K562 (cell line): Measurements from ENCODE around the gene CDH8. TPM values are rescaled to one million over a fixed set of nuclear protein-coding genes. Genes with fewer than 3 reads are reported as not detected.

Experiments
- ATAC-seq: fragments of 200-7000 bp; cut with Tn5 transposase; 3 replicates; pipeline ENCODE4 v1.9.1; 2020; ENCODE audit warnings: moderate library complexity
- BruUV-seq: library from RNA; stranded (reverse); fragments of 400-500 nt; replicated peaks from 2 replicates; lab custom pipeline; 2021; lab: Mats Ljungman, UMichigan
- CTCF ChIA-PET: fragments of 300-600 bp; formaldehyde crosslinking; extraction: SDS; loops from one replicate; lab custom pipeline; 2021; ENCODE audit warnings: low intra/inter-chr PET ratio; lab: Yijun Ruan, JAX
- POLR2A ChIA-PET: fragments of 300-600, 350-650 bp; sonication (Branson Sonifier 250); formaldehyde crosslinking; extraction: SDS; loops from one replicate; lab custom pipeline; 2021; ENCODE audit warnings: antibody characterized with exemption, inconsistent platforms; lab: Yijun Ruan, JAX
- DNase-seq, 4 experiments: peaks; one replicate each; pipeline versions ENCODE4 v3.0.0 to v3.0.0-alpha.2; 2011 to 2018; ENCODE audit warnings: low spot score in 3 of 4, mixed read lengths in 3 of 4; ENCODE audit errors: extremely low read depth in 1 of 4
- FAIRE-seq: peaks from 2 replicates; lab custom pipeline; 2011; peaks lifted over from hg19 to GRCh38; lab: Jason Lieb, UNC
- H2AFZ ChIP-seq: 2 replicates; pipeline ENCODE4 v1.6.0; 2011; ENCODE audit warnings: low read depth, low read length, control low read depth, inconsistent platforms
- H3K27ac ChIP-seq: fragments of 200-600 bp; 3 replicates; pipeline ENCODE4 v1.8.0; 2011; ENCODE audit warnings: low read depth, mild to moderate bottlenecking, control low read depth, inconsistent platforms, low read length, moderate library complexity, mixed read lengths; ENCODE audit errors: extremely low read depth
- H3K27me3 ChIP-seq, 2 experiments: fragments of 300-600 bp in 1 of 2; 2 replicates in 1 of 2; 3 replicates in 1 of 2; pipeline versions ENCODE4 v1.6.0 to v1.8.0; 2011; ENCODE audit warnings: inconsistent platforms in 2 of 2, low read length in 2 of 2, mild to moderate bottlenecking in 1 of 2, mixed read lengths in 1 of 2, moderate library complexity in 1 of 2; ENCODE audit not compliant: control insufficient read depth in 2 of 2, insufficient read depth in 2 of 2
- H3K36me3 ChIP-seq: fragments of 300-600 bp; 3 replicates; pipeline ENCODE4 v1.8.0; 2011; ENCODE audit warnings: mild to moderate bottlenecking, low read length, inconsistent platforms; ENCODE audit not compliant: control insufficient read depth, insufficient read depth
- H3K4me1 ChIP-seq, 2 experiments: fragments of 200-600 bp in 1 of 2; replicated peaks in 1 of 2; 2 replicates in 1 of 2; 3 replicates in 1 of 2; pipeline versions ENCODE4 v1.5.1 to v1.8.0; 2011; ENCODE audit warnings: inconsistent platforms in 2 of 2, low read length in 2 of 2, mild to moderate bottlenecking in 1 of 2, mixed read lengths in 1 of 2, moderate library complexity in 1 of 2; ENCODE audit not compliant: control insufficient read depth in 2 of 2, insufficient read depth in 2 of 2
- H3K4me2 ChIP-seq: 2 replicates; pipeline ENCODE4 v1.6.1; 2011; ENCODE audit warnings: low read length, control low read depth, inconsistent platforms, mixed read lengths; ENCODE audit not compliant: insufficient read depth
- H3K4me3 ChIP-seq: fragments of 200-600 bp; sonication (generic), shearing (Covaris generic); 2 replicates; pipeline ENCODE4 v1.5.1; 2016; ENCODE audit warnings: control low read depth, inconsistent platforms
- H3K79me2 ChIP-seq: fragments of 200-600 bp; 3 replicates; pipeline ENCODE4 v1.8.0; 2011; ENCODE audit warnings: low read length, inconsistent platforms; ENCODE audit not compliant: control insufficient read depth, insufficient read depth
- H3K9ac ChIP-seq, 2 experiments: 2 replicates each; pipeline versions ENCODE4 v1.6.0 to v1.6.1; 2011; ENCODE audit warnings: low read depth in 2 of 2, low read length in 2 of 2, control low read depth in 1 of 2, inconsistent platforms in 1 of 2, mild to moderate bottlenecking in 1 of 2, mixed read lengths in 1 of 2; ENCODE audit not compliant: insufficient read depth in 1 of 2
- H3K9me1 ChIP-seq: one replicate; pipeline ENCODE4 v1.6.0; 2011; ENCODE audit warnings: inconsistent platforms, mild to moderate bottlenecking, low read length, moderate library complexity; ENCODE audit not compliant: control insufficient read depth, insufficient read depth
- H3K9me3 ChIP-seq: replicated peaks from 2 replicates; pipeline ENCODE4 v1.5.1; 2011; ENCODE audit warnings: low read depth, low read length, inconsistent platforms; ENCODE audit not compliant: control insufficient read depth, insufficient read depth
- H4K20me1 ChIP-seq: replicated peaks from 2 replicates; pipeline ENCODE4 v1.6.1; 2011; ENCODE audit warnings: low read length, inconsistent platforms, mixed read lengths; ENCODE audit not compliant: control insufficient read depth, insufficient read depth
- IFI16 ChIP-seq: fragments of 250-450 bp; sonication (Bioruptor Pico); IDR thresholded peaks from 2 replicates; pipeline ENCODE4 v2.1.2; 2022; ENCODE audit warnings: mild to moderate bottlenecking, inconsistent platforms
- KAT7 ChIP-seq: sonication (generic); formaldehyde crosslinking; IDR thresholded peaks from 2 replicates; pipeline ENCODE4 v1.8.0; 2022; ENCODE audit warnings: missing genetic modification reagents, mild to moderate bottlenecking, borderline replicate concordance
- PURB ChIP-seq: sonication (generic); formaldehyde crosslinking; IDR thresholded peaks from 2 replicates; pipeline ENCODE4 v1.9.0; 2021; ENCODE audit warnings: low read depth, mild to moderate bottlenecking, missing genetic modification reagents
- RBM15 ChIP-seq: fragments of 200-400 bp; formaldehyde crosslinking; IDR thresholded peaks from 2 replicates; pipeline ENCODE4 v1.6.1; 2018; ENCODE audit warnings: mild to moderate bottlenecking, low read length, moderate library complexity; ENCODE audit not compliant: insufficient read depth
- SMAD3 ChIP-seq: fragments of 450-650 bp; formaldehyde crosslinking; conservative IDR thresholded peaks from 2 replicates; pipeline ENCODE4 v1.4.0; 2020; ENCODE audit warnings: mild to moderate bottlenecking
- TFAM ChIP-seq: fragments of 250-450 bp; sonication (Bioruptor Pico); conservative IDR thresholded peaks from 2 replicates; pipeline ENCODE4 v1.5.0; 2021; ENCODE audit warnings: mild to moderate bottlenecking, moderate library complexity
- TOE1 ChIP-seq, 2 experiments: fragments of 450-650 bp in 1 of 2; sonication (generic) in 1 of 2; formaldehyde crosslinking in 1 of 2; IDR thresholded peaks; 2 replicates each; pipeline versions ENCODE4 v1.7.1 to v1.8.0; 2016 to 2022; ENCODE audit warnings: borderline replicate concordance in 2 of 2, mild to moderate bottlenecking in 2 of 2, antibody characterized with exemption in 1 of 2, inconsistent platforms in 1 of 2, low read depth in 1 of 2, missing genetic modification reagents in 1 of 2, moderate library complexity in 1 of 2
- TRIM24 ChIP-seq, 2 experiments: fragments of 450-650 bp; IDR thresholded peaks; 2 replicates each; pipeline ENCODE4 v1.6.1; 2016
- ZKSCAN3 ChIP-seq: fragments of 250-450 bp; sonication (Bioruptor Pico); IDR thresholded peaks from 2 replicates; pipeline ENCODE4 v1.4.0; 2020
- ZNF224 ChIP-seq: sonication (generic); formaldehyde crosslinking; IDR thresholded peaks from 2 replicates; pipeline ENCODE4 v1.8.0; 2022; ENCODE audit warnings: mild to moderate bottlenecking, missing genetic modification reagents
- ZNF583 ChIP-seq: fragments of 250-450 bp; sonication (Bioruptor Pico); IDR thresholded peaks from 2 replicates; pipeline ENCODE4 v1.4.0; 2020
- ZNF696 ChIP-seq: fragments of 250-450 bp; sonication (Bioruptor Pico); conservative IDR thresholded peaks from 2 replicates; pipeline ENCODE4 v1.4.0; 2020; ENCODE audit warnings: mild to moderate bottlenecking, moderate library complexity
- ZNF780A ChIP-seq: fragments of 250-450 bp; sonication (Bioruptor Pico); IDR thresholded peaks from 2 replicates; pipeline ENCODE4 v1.5.0; 2021; ENCODE audit warnings: mild to moderate bottlenecking
- ZSCAN32 ChIP-seq: fragments of 450-650 bp; formaldehyde crosslinking; IDR thresholded peaks from 2 replicates; pipeline ENCODE4 v1.4.0; 2020; ENCODE audit warnings: mild to moderate bottlenecking, moderate library complexity
- WGBS: fragments of 100-300 bp; shearing (Covaris generic); methylation state at CpG from one replicate; pipeline ENCODE4 v1.1.6; 2016; ENCODE audit warnings: low coverage, mixed read lengths; ENCODE audit not compliant: insufficient coverage; ENCODE audit errors: missing lambda C conversion rate; 5-methylcytosine and 5-hydroxymethylcytosine counted together
- in situ Hi-C: fragments of 300-500 bp; cut with MboI; formaldehyde crosslinking; loops from 4 replicates; pipeline ENCODE4 v1.15.0; 2018; ENCODE audit warnings: inconsistent platforms, mixed read lengths
- intact Hi-C: fragments of 100-400 bp; cut with micrococcal nuclease; formaldehyde crosslinking; loops from 2 replicates; pipeline ENCODE4 v1.14.2; 2022
- polyA plus RNA-seq, 8 experiments: library from polyadenylated mRNA; depleted of rRNA in 4 of 8; stranded (reverse) in 5 of 8; unstranded in 3 of 8; fragments of >200 nt; fragmentation: Nextera tagmentation in 2 of 8; fragmentation: Illumina TruSeq in 1 of 8; extraction: Ambion mirVana in 2 of 8; extraction: Trizol in 1 of 8; gene quantifications; 2 replicates each; pipeline versions ENCODE4 v1.2.1 to v1.2.3, GENCODE V29; 2011 to 2014; ENCODE audit warnings: inconsistent platforms in 1 of 8, missing spikeins in 1 of 8
- total RNA-seq, 7 experiments: library from RNA; depleted of rRNA in 6 of 7; stranded (reverse); fragments of >200 nt in 6 of 7; fragmentation: Illumina TruSeq in 2 of 7; extraction: Trizol in 2 of 7; gene quantifications; 2 replicates each; pipeline versions ENCODE4 v1.2.1 to v1.2.3, GENCODE V29; 2011 to 2021; ENCODE audit warnings: low replicate concordance in 1 of 7
- TF ChIP-seq, protein P1 (sequence below): sonication (generic); formaldehyde crosslinking; IDR thresholded peaks from 2 replicates; pipeline ENCODE4 v1.8.0; 2022; ENCODE audit warnings: missing genetic modification reagents, mild to moderate bottlenecking, borderline replicate concordance
- TF ChIP-seq, protein P2 (sequence below), 3 experiments: fragments of 200-800 bp in 1 of 3; sonication (Bioruptor generic) in 1 of 3; sonication (generic) in 1 of 3; formaldehyde crosslinking in 1 of 3; IDR thresholded peaks; 2 replicates each; pipeline versions ENCODE4 v1.6.1 to v1.8.0; 2016 to 2022; ENCODE audit warnings: mild to moderate bottlenecking in 2 of 3, missing compliant biosample characterization in 2 of 3, missing genetic modification characterization in 2 of 3, missing genetic modification reagents in 1 of 3
- TF ChIP-seq, protein P3 (sequence below): sonication (generic); formaldehyde crosslinking; IDR thresholded peaks from 2 replicates; pipeline ENCODE4 v1.8.0; 2022; ENCODE audit warnings: mild to moderate bottlenecking, low read depth, missing genetic modification reagents

The CDH8 gene
- total and polyA plus RNA-seq, 9 of the 15 experiments (the other 6 are each of a cell fraction or from before 2014, with no cell fraction given) = 0.22 to 1.4 (median 0.42) TPM; not detected in 4

DNA sequence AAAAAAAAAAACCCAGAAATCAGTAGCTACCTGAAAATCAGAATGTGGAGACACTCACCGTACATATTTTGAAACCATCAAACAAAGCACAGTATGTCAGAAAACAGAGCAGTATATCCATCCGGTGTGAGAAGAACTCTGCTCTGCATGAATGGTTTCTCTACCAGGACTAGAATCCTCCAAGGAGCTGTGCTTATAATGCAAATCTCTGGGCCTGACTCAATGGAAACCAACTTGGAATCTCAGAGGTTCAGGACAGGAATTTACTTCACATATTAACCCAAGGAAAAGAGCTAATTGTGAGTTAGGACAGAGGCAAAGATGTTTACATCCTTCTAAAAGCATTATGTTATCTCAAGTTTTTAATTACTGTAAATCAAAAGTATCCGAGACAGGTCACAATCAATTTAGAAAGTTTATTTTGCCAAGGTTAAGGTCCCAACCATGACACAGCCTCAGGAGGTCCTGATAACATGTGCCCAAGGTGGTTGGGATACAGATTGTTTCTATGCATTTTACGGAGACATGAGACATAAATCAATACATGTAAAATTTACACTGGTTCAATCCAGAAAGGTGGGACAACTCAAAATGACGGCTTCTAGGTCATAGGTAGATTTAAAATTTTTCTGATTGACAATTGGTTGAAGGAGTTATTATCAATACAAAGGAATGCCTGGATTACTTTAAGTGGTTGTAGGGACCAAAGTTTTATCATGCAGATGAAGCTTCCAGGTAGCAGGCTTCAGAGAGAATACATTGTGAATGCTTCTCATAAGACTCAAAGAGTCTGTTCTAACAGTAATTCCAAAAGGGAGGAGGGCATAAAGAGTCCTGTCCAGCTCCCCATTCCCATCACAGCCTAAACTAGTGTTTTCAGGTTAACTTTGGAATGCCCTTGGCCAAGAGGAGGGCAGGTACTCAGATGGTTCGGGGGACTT lies 164.1 kb downstream of the CDH8 start:
- ATAC-seq (no peak), DNase-seq (no peak), FAIRE-seq (no peak)
- no peaks in the 10 kb centered on the region for H3K36me3 ChIP-seq
- in situ Hi-C loops = no loop called here
- no peaks in the 10 kb centered on the region for H3K79me2 ChIP-seq
- no peak overlapping the region for H3K4me2 ChIP-seq
- no peak overlapping the region for H2AFZ ChIP-seq
- H4K20me1 ChIP-seq = no peaks in the 10 kb centered on the region
- H3K4me1 ChIP-seq = no peaks in the 10 kb centered on the region
- no peaks in the 10 kb centered on the region for H3K9me3 ChIP-seq
- BruUV-seq = no TSS peak
- intact Hi-C loops = no loop called here
- TF ChIP-seq, protein P1, sequence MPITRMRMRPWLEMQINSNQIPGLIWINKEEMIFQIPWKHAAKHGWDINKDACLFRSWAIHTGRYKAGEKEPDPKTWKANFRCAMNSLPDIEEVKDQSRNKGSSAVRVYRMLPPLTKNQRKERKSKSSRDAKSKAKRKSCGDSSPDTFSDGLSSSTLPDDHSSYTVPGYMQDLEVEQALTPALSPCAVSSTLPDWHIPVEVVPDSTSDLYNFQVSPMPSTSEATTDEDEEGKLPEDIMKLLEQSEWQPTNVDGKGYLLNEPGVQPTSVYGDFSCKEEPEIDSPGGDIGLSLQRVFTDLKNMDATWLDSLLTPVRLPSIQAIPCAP (CRISPR knock-in tag) = no peak
- TF ChIP-seq, protein P2, sequence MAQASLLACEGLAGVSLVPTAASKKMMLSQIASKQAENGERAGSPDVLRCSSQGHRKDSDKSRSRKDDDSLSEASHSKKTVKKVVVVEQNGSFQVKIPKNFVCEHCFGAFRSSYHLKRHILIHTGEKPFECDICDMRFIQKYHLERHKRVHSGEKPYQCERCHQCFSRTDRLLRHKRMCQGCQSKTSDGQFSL (CRISPR knock-in tag; IDR thresholded peaks at IDR 0.05) = no peak
- TF ChIP-seq, protein P2 (tag; IDR thresholded peaks at IDR 0.05) = no peak
- TF ChIP-seq ZKSCAN3 (CRISPR knock-in tag) (no peak), TOE1 (IDR thresholded peaks at IDR 0.05; ENCODE audit: borderline replicate concordance) (no peak), TOE1 (CRISPR knock-in tag; IDR thresholded peaks at IDR 0.05; ENCODE audit: borderline replicate concordance, low read depth) (no peak), TRIM24 (IDR thresholded peaks at IDR 0.05) (no peak), ZNF696 (CRISPR knock-in tag) (no peak), ZNF583 (CRISPR knock-in tag) (no peak), PURB (CRISPR knock-in tag) (no peak), IFI16 (CRISPR knock-in tag) (no peak), ZNF224 (no peak), SMAD3 (CRISPR knock-in tag) (no peak), RBM15 (no peak), ZSCAN32 (CRISPR knock-in tag) (no peak), ZNF780A (no peak), KAT7 (CRISPR knock-in tag) (no peak), TFAM (no peak)
- TF ChIP-seq, protein P3, sequence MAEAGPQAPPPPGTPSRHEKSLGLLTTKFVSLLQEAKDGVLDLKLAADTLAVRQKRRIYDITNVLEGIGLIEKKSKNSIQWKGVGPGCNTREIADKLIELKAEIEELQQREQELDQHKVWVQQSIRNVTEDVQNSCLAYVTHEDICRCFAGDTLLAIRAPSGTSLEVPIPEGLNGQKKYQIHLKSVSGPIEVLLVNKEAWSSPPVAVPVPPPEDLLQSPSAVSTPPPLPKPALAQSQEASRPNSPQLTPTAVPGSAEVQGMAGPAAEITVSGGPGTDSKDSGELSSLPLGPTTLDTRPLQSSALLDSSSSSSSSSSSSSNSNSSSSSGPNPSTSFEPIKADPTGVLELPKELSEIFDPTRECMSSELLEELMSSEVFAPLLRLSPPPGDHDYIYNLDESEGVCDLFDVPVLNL (CRISPR knock-in tag) = no peak
- TF ChIP-seq, all 486 proteins: peak for 0
- H3K9me1 ChIP-seq = no peaks in the 10 kb centered on the region
- 0% methylated on average over 6 of the region's 6 CpGs for WGBS
- no peak overlapping the region for H3K9ac ChIP-seq
- POLR2A ChIA-PET = no interaction called here
- no peak overlapping the region for H3K4me3 ChIP-seq
- CTCF ChIA-PET = no interaction called here
- H3K27ac ChIP-seq = no peak overlapping the region
- H3K27me3 ChIP-seq = no peaks in the 10 kb centered on the region
